Stimulated activated CD4-positive, alpha-beta T cell treated with anti-CD3 and anti-CD28 coated beads, Interleukin-1b, Interleukin-23, amount 100 ng/mL, for 48 hours (primary cell): ENCODE measurements around the gene PATZ1.

Source experiments
- DNase-seq: peaks from one replicate; pipeline ENCODE4 v3.0.0-alpha.2; 2020

Gene PATZ1

DNA sequence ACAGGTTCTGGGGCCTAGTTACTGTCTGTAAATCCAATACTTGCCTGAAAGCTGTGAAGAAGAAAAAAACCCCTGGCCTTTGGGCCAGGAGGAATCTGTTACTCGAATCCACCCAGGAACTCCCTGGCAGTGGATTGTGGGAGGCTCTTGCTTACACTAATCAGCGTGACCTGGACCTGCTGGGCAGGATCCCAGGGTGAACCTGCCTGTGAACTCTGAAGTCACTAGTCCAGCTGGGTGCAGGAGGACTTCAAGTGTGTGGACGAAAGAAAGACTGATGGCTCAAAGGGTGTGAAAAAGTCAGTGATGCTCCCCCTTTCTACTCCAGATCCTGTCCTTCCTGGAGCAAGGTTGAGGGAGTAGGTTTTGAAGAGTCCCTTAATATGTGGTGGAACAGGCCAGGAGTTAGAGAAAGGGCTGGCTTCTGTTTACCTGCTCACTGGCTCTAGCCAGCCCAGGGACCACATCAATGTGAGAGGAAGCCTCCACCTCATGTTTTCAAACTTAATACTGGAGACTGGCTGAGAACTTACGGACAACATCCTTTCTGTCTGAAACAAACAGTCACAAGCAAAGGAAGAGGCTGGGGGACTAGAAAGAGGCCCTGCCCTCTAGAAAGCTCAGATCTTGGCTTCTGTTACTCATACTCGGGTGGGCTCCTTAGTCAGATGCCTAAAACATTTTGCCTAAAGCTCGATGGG is 67.4 kb downstream of the PATZ1 start:
- no peak for DNase-seq

DNA sequence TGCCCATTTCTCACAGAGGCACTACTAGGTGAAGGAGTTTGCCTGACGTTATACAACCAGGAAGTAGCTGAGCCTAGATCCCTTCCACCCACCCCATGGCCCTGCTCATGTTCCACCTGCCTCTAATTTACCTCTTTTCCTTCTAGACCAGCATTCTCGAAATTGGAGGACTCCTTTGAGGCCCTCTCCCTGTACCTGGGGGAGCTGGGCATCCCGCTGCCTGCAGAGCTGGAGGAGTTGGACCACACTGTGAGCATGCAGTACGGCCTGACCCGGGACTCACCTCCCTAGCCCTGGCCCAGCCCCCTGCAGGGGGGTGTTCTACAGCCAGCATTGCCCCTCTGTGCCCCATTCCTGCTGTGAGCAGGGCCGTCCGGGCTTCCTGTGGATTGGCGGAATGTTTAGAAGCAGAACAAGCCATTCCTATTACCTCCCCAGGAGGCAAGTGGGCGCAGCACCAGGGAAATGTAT is 68.0 kb downstream of the PATZ1 start:
- DNase-seq: no peak

GRCh38 chr22:31277741-31278140 is 68.4 kb downstream of the PATZ1 start:
- DNase-seq: no peak

- no peak for DNase-seq
Measured at GRCh38 chr22:31276426-31277167, 69.5 kb downstream of the PATZ1 start.
